OCI-LY7 (cell line): ENCODE data around the gene SLC66A1. TPM values are rescaled to one million over a fixed set of nuclear protein-coding genes. Genes with fewer than 3 reads are reported as not detected.
"Not testable (repeated sequence)": the region's sequence is repeated elsewhere in the genome, so short reads cannot be mapped to it uniquely, and the experiment has no call there.

Experiments
- BruUV-seq: library from RNA; stranded (reverse); fragments of 400-500 nt; replicated peaks from 2 replicates; lab custom pipeline; 2021; lab: Mats Ljungman, UMichigan
- CTCF ChIA-PET: fragments of 300-600 bp; sonication (Branson Sonifier 250); formaldehyde crosslinking; loops from one replicate; lab custom pipeline; 2022; ENCODE audit warnings: antibody characterized with exemption; ENCODE audit not compliant: unreplicated experiment; lab: Charles Lee
- POLR2A ChIA-PET: fragments of 300-600 bp; sonication (Branson Sonifier 250); formaldehyde crosslinking; loops from one replicate; lab custom pipeline; 2022; ENCODE audit warnings: antibody characterized with exemption; lab: Charles Lee
- DNase-seq: peaks from one replicate; pipeline ENCODE4 v3.0.0-alpha.2; 2015; ENCODE audit warnings: low spot score
- H2AFZ ChIP-seq: fragments of 200-600 bp; sonication (generic), shearing (Covaris generic); 2 replicates; pipeline ENCODE4 v1.6.1; 2014; ENCODE audit warnings: mild to moderate bottlenecking, antibody characterized with exemption, low read length, moderate library complexity
- H3K27ac ChIP-seq: fragments of 200-600 bp; sonication (generic); 2 replicates; pipeline ENCODE4 v1.5.1; 2014; ENCODE audit warnings: mixed run types, low read depth, mild to moderate bottlenecking, moderate library complexity, low read length, inconsistent platforms; ENCODE audit not compliant: poor library complexity, severe bottlenecking
- H3K36me3 ChIP-seq: fragments of 200-600 bp; sonication (generic); 2 replicates; pipeline ENCODE4 v1.6.1; 2014; ENCODE audit warnings: mild to moderate bottlenecking, antibody characterized with exemption, low read length, moderate library complexity, mixed read lengths; ENCODE audit not compliant: insufficient read depth
- H3K4me1 ChIP-seq: fragments of 200-600 bp; sonication (generic); 2 replicates; pipeline ENCODE4 v1.5.1; 2014; ENCODE audit warnings: mild to moderate bottlenecking, low read length; ENCODE audit not compliant: insufficient read depth, poor library complexity, severe bottlenecking
- H3K4me2 ChIP-seq: fragments of 200-600 bp; sonication (generic); 2 replicates; pipeline ENCODE4 v1.6.1; 2014; ENCODE audit warnings: mild to moderate bottlenecking, low read length
- H3K4me3 ChIP-seq: fragments of 200-600 bp; sonication (generic); 2 replicates; pipeline ENCODE4 v1.5.1; 2014; ENCODE audit warnings: mild to moderate bottlenecking, low read depth, low read length; ENCODE audit not compliant: poor library complexity, severe bottlenecking
- H3K79me2 ChIP-seq: fragments of 200-600 bp; sonication (generic); 2 replicates; pipeline ENCODE4 v1.6.1; 2016; ENCODE audit warnings: low read depth, mild to moderate bottlenecking, low read length, moderate library complexity, mixed read lengths; ENCODE audit not compliant: insufficient read depth
- H3K9me2 ChIP-seq: fragments of 200-600 bp; sonication (generic); 2 replicates; pipeline ENCODE4 v1.6.1; 2016; ENCODE audit warnings: mild to moderate bottlenecking, low read length, mixed read lengths; ENCODE audit not compliant: insufficient read depth
- H3K9me3 ChIP-seq: fragments of 200-600 bp; sonication (generic); 2 replicates; pipeline ENCODE4 v1.6.1; 2014; ENCODE audit warnings: mild to moderate bottlenecking, mixed run types, low read length, mixed read lengths
- H4K20me1 ChIP-seq: fragments of 200-600 bp; sonication (generic); 2 replicates; pipeline ENCODE4 v1.6.1; 2014; ENCODE audit warnings: mild to moderate bottlenecking, antibody characterized with exemption, low read length, moderate library complexity, mixed read lengths; ENCODE audit not compliant: insufficient read depth
- EZH2phosphoT487 ChIP-seq: fragments of 200-600 bp; sonication (generic); IDR thresholded peaks from 2 replicates; pipeline ENCODE4 v1.6.1; 2018; ENCODE audit warnings: low read depth, borderline replicate concordance, mild to moderate bottlenecking, mixed run types, antibody characterized with exemption, low read length, moderate library complexity, mixed read lengths
- intact Hi-C: fragments of 100-400 bp; cut with micrococcal nuclease; formaldehyde crosslinking; loops from one replicate; pipeline ENCODE4 v1.10.0; 2022; ENCODE audit not compliant: unreplicated experiment
- total RNA-seq, 2 experiments: library from RNA; depleted of rRNA in 1 of 2; stranded (reverse); fragments of >200 nt in 1 of 2; shearing (Covaris generic) in 1 of 2; gene quantifications; 2 replicates each; pipeline ENCODE4 v1.2.3, GENCODE V29; 2014 to 2022
- TF ChIP-seq, protein P1 (sequence below): fragments of 200-600 bp; sonication (generic); conservative IDR thresholded peaks from 2 replicates; pipeline ENCODE4 v1.5.1; 2014; ENCODE audit warnings: mild to moderate bottlenecking, antibody characterized with exemption, low read length, moderate library complexity, mixed read lengths

The SLC66A1 gene
- total RNA-seq, 2 experiments from 2014 or later = 14.9 to 21.0 TPM

GRCh38 chr1:19287436-19288185 lies 24.5 kb upstream of the SLC66A1 start:
- ChIA-PET CTCF (no interaction called here), POLR2A (no interaction called here)
- H3K9me3 ChIP-seq = 0 out of 2 replicates have a peak, but pooled peaks cover under 1% of the 10 kb centered on the region
- intact Hi-C loops = no loop called here
- no peak overlapping the region for H2AFZ ChIP-seq
- H4K20me1 ChIP-seq = no peaks in the 10 kb centered on the region
- no peak for DNase-seq
- no peaks in the 10 kb centered on the region for H3K9me2 ChIP-seq
- TF ChIP-seq, protein P1, sequence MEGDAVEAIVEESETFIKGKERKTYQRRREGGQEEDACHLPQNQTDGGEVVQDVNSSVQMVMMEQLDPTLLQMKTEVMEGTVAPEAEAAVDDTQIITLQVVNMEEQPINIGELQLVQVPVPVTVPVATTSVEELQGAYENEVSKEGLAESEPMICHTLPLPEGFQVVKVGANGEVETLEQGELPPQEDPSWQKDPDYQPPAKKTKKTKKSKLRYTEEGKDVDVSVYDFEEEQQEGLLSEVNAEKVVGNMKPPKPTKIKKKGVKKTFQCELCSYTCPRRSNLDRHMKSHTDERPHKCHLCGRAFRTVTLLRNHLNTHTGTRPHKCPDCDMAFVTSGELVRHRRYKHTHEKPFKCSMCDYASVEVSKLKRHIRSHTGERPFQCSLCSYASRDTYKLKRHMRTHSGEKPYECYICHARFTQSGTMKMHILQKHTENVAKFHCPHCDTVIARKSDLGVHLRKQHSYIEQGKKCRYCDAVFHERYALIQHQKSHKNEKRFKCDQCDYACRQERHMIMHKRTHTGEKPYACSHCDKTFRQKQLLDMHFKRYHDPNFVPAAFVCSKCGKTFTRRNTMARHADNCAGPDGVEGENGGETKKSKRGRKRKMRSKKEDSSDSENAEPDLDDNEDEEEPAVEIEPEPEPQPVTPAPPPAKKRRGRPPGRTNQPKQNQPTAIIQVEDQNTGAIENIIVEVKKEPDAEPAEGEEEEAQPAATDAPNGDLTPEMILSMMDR = no peak
- no peak for TF ChIP-seq EZH2phosphoT487
- H3K27ac ChIP-seq = no peak overlapping the region
- H3K4me2 ChIP-seq = no peak overlapping the region
- no peaks in the 10 kb centered on the region; the same call in 1 of the 2 replicates for H3K36me3 ChIP-seq
- H3K4me3 ChIP-seq = no peak overlapping the region
- no TSS peak for BruUV-seq
- no peaks in the 10 kb centered on the region for H3K79me2 ChIP-seq
- no peaks in the 10 kb centered on the region for H3K4me1 ChIP-seq

- H3K79me2 ChIP-seq, H3K36me3 ChIP-seq, BruUV-seq, CTCF ChIA-PET, H3K4me1 ChIP-seq, H3K27ac ChIP-seq, H3K4me3 ChIP-seq, POLR2A ChIA-PET, H2AFZ ChIP-seq, H3K9me2 ChIP-seq, H3K4me2 ChIP-seq, DNase-seq, intact Hi-C loops, H4K20me1 ChIP-seq: not testable (repeated sequence)
- H3K9me3 ChIP-seq = peaks cover 11% of the 10 kb centered on the region
Measured at GRCh38 chr1:19288324-19289241, 23.5 kb upstream of the SLC66A1 start, which contains the start of gene AKR7A3. AKR7A3 (minus strand) TSS chr1:19288770; CDS start chr1:19288709, 61 bp downstream.

- no TSS peak for BruUV-seq
- H3K36me3 ChIP-seq = no peaks in the 10 kb centered on the region; the same call in 1 of the 2 replicates
- POLR2A ChIA-PET = no interaction called here
Measured at GRCh38 chr1:19289244-19289643, 22.9 kb upstream of the SLC66A1 start.

More at GRCh38 chr1:19289244-19289643, 22.9 kb upstream of the SLC66A1 start:
- no peak overlapping the region for H3K4me2 ChIP-seq
- H3K9me2 ChIP-seq = no peaks in the 10 kb centered on the region
- H3K4me1 ChIP-seq = no peaks in the 10 kb centered on the region
- H3K9me3 ChIP-seq = peaks cover 14% of the 10 kb centered on the region
- H2AFZ ChIP-seq = no peak overlapping the region
- H3K4me3 ChIP-seq = no peak overlapping the region
- no peaks in the 10 kb centered on the region for H3K79me2 ChIP-seq
- intact Hi-C loops = no loop called here
- DNase-seq = no peak
- H4K20me1 ChIP-seq = no peaks in the 10 kb centered on the region
- CTCF ChIA-PET = no interaction called here
- TF ChIP-seq EZH2phosphoT487 = no peak
- TF ChIP-seq, protein P1 = no peak
- H3K27ac ChIP-seq = no peak overlapping the region
